HepG2 (cell line): Measurements from ENCODE around the gene PNPLA2. TPM values are rescaled to one million over a fixed set of nuclear protein-coding genes. Genes with fewer than 3 reads are reported as not detected.

Experiments
- BCL6 ChIP-seq: IDR thresholded peaks from 2 replicates; pipeline ENCODE4 v1.6.1; 2016; ENCODE audit warnings: missing genetic modification reagents, missing compliant biosample characterization
- CENPX ChIP-seq: sonication (generic); formaldehyde crosslinking; IDR thresholded peaks from 2 replicates; pipeline ENCODE4 v1.9.0; 2021; ENCODE audit warnings: mild to moderate bottlenecking, missing genetic modification reagents, moderate library complexity
- KDM1A ChIP-seq: IDR thresholded peaks from 2 replicates; pipeline ENCODE4 v1.6.1; 2016; ENCODE audit warnings: missing compliant biosample characterization
- NR2C2 ChIP-seq: sonication (generic); formaldehyde crosslinking; IDR thresholded peaks from 2 replicates; pipeline ENCODE4 v1.4.0; 2020; ENCODE audit warnings: missing genetic modification reagents, mild to moderate bottlenecking, moderate library complexity, borderline replicate concordance
- RELA ChIP-seq: sonication (generic); formaldehyde crosslinking; IDR thresholded peaks from 2 replicates; pipeline ENCODE4 v1.4.0; 2020; ENCODE audit warnings: missing genetic modification reagents
- SAP130 ChIP-seq: IDR thresholded peaks from 2 replicates; pipeline ENCODE4 v1.6.1; 2016; ENCODE audit warnings: low read depth
- SRY ChIP-seq: sonication (generic); formaldehyde crosslinking; IDR thresholded peaks from 2 replicates; pipeline ENCODE4 v1.8.0; 2022; ENCODE audit warnings: mild to moderate bottlenecking, missing genetic modification reagents
- ZNF441 ChIP-seq: sonication (generic); formaldehyde crosslinking; IDR thresholded peaks from 2 replicates; pipeline ENCODE4 v1.7.0; 2021; ENCODE audit warnings: missing genetic modification reagents, borderline replicate concordance
- ZNF484 ChIP-seq: sonication (generic); formaldehyde crosslinking; IDR thresholded peaks from 2 replicates; pipeline ENCODE4 v1.5.1; 2020; ENCODE audit warnings: mild to moderate bottlenecking, low read depth, missing genetic modification reagents, borderline replicate concordance
- ZNF850 ChIP-seq: sonication (generic); formaldehyde crosslinking; conservative IDR thresholded peaks from 2 replicates; pipeline ENCODE4 v1.9.0; 2021; ENCODE audit warnings: mild to moderate bottlenecking, missing genetic modification reagents
- polyA plus RNA-seq, 8 experiments: library from polyadenylated mRNA; depleted of rRNA in 3 of 8; stranded (reverse) in 7 of 8; unstranded in 1 of 8; fragments of >200 nt; fragmentation: Illumina TruSeq in 4 of 8; extraction: Trizol in 4 of 8; gene quantifications; 2 replicates each; pipeline versions ENCODE4 v1.2.1 to v1.2.3, GENCODE V29; 2011 to 2016; ENCODE audit warnings: low read depth in 4 of 8, missing spikeins in 1 of 8, mixed read lengths in 1 of 8; ENCODE audit not compliant: insufficient read depth in 1 of 8
- total RNA-seq, 5 experiments: library from RNA; depleted of rRNA; stranded (reverse); fragments of >200 nt; fragmentation: Illumina TruSeq; extraction: Trizol; gene quantifications; 2 replicates each; pipeline ENCODE4 v1.2.3, GENCODE V29; 2016; ENCODE audit warnings: low read depth in 1 of 5
- TF ChIP-seq, protein P1 (sequence below): sonication (generic); formaldehyde crosslinking; IDR thresholded peaks from 2 replicates; pipeline ENCODE4 v1.4.0; 2020; ENCODE audit warnings: missing genetic modification reagents
- TF ChIP-seq, protein P2 (sequence below): sonication (generic); formaldehyde crosslinking; IDR thresholded peaks from 2 replicates; pipeline ENCODE4 v1.9.0; 2021; ENCODE audit warnings: missing genetic modification reagents, mild to moderate bottlenecking, borderline replicate concordance
- TF ChIP-seq, protein P3 (sequence below): sonication (generic); formaldehyde crosslinking; IDR thresholded peaks from 2 replicates; pipeline ENCODE4 v1.8.1; 2023; ENCODE audit warnings: missing genetic modification reagents, mild to moderate bottlenecking, borderline replicate concordance
- TF ChIP-seq, protein P4 (sequence below): sonication (generic); formaldehyde crosslinking; IDR thresholded peaks from 2 replicates; pipeline ENCODE4 v1.4.0; 2020; ENCODE audit warnings: mild to moderate bottlenecking, missing genetic modification reagents
- TF ChIP-seq, protein P5 (sequence below): sonication (generic); formaldehyde crosslinking; IDR thresholded peaks from 2 replicates; pipeline ENCODE4 v1.9.0; 2022; ENCODE audit warnings: missing genetic modification reagents, mild to moderate bottlenecking, borderline replicate concordance
- TF ChIP-seq, protein P6 (sequence below): sonication (generic); formaldehyde crosslinking; IDR thresholded peaks from 2 replicates; pipeline ENCODE4 v1.5.1; 2020; ENCODE audit warnings: missing genetic modification reagents, mild to moderate bottlenecking, borderline replicate concordance
- TF ChIP-seq, protein P7 (sequence below): sonication (generic); formaldehyde crosslinking; IDR thresholded peaks from 2 replicates; pipeline ENCODE4 v1.4.0; 2020; ENCODE audit warnings: missing genetic modification reagents, borderline replicate concordance

The PNPLA2 gene
- total and polyA plus RNA-seq, 2 of the 13 experiments (the other 11 are each of a cell fraction or from before 2014, with no cell fraction given): 10.5 to 43.2 TPM

DNA sequence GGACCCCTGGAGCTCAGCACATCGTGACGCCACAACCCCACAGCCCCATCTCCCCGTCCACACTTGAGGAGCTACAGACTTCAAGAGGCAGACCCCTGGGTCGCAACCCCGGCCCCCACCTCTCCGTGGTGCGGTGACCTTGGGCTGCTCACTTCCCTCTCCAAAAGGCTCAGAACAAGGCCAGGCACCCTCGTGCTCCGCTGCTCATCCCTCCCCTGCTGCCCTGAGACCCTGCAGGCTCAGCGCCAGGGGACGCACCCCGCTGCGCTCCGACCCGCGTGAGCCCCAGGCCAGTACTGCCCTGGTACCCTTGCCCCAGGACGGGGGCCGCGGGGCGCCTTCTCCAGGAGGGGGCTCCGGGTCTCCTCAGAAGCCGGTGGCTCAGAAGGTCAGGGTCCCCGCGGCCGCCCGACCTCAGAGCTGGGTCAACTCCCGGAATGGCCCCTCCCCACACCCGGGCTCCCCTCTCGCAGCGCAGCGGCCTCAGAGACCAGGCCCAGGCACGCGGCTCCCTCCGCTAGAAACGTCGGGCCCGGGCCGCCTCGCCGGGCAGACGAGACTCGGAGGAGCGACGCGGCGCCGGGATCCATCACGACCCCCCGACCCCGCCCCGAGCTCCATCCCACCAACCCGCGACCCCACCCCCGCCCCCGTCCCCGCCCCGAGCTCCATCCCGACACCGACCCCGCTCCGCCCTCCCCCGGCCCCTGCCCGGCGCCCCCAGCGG lies 42.0 kb upstream of the PNPLA2 start (continued):
- TF ChIP-seq, protein P1, sequence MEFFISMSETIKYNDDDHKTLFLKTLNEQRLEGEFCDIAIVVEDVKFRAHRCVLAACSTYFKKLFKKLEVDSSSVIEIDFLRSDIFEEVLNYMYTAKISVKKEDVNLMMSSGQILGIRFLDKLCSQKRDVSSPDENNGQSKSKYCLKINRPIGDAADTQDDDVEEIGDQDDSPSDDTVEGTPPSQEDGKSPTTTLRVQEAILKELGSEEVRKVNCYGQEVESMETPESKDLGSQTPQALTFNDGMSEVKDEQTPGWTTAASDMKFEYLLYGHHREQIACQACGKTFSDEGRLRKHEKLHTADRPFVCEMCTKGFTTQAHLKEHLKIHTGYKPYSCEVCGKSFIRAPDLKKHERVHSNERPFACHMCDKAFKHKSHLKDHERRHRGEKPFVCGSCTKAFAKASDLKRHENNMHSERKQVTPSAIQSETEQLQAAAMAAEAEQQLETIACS (CRISPR knock-in tag): 0 out of 2 replicates have a peak, but pooled peaks have one; percentile 40
- TF ChIP-seq, protein P2, sequence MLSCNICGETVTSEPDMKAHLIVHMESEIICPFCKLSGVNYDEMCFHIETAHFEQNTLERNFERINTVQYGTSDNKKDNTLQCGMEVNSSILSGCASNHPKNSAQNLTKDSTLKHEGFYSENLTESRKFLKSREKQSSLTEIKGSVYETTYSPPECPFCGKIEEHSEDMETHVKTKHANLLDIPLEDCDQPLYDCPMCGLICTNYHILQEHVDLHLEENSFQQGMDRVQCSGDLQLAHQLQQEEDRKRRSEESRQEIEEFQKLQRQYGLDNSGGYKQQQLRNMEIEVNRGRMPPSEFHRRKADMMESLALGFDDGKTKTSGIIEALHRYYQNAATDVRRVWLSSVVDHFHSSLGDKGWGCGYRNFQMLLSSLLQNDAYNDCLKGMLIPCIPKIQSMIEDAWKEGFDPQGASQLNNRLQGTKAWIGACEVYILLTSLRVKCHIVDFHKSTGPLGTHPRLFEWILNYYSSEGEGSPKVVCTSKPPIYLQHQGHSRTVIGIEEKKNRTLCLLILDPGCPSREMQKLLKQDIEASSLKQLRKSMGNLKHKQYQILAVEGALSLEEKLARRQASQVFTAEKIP (CRISPR knock-in tag): no peak
- TF ChIP-seq RELA (CRISPR knock-in tag): no peak
- TF ChIP-seq SRY (CRISPR knock-in tag): no peak
- TF ChIP-seq NR2C2 (CRISPR knock-in tag): peak; percentile 7; the same call in 1 of the 2 replicates
- TF ChIP-seq, protein P3, sequence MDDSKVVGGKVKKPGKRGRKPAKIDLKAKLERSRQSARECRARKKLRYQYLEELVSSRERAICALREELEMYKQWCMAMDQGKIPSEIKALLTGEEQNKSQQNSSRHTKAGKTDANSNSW (CRISPR knock-in tag): 0 out of 2 replicates have a peak, but pooled peaks have one; percentile 61
- TF ChIP-seq CENPX (CRISPR knock-in tag): no peak
- TF ChIP-seq ZNF850: no peak
- no peak for TF ChIP-seq KDM1A (CRISPR knock-in tag)
- TF ChIP-seq ZNF484 (CRISPR knock-in tag): no peak
- TF ChIP-seq, protein P4, sequence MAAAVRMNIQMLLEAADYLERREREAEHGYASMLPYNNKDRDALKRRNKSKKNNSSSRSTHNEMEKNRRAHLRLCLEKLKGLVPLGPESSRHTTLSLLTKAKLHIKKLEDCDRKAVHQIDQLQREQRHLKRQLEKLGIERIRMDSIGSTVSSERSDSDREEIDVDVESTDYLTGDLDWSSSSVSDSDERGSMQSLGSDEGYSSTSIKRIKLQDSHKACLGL (CRISPR knock-in tag): peak; percentile 3; the same call in 1 of the 2 replicates
- TF ChIP-seq, protein P5, sequence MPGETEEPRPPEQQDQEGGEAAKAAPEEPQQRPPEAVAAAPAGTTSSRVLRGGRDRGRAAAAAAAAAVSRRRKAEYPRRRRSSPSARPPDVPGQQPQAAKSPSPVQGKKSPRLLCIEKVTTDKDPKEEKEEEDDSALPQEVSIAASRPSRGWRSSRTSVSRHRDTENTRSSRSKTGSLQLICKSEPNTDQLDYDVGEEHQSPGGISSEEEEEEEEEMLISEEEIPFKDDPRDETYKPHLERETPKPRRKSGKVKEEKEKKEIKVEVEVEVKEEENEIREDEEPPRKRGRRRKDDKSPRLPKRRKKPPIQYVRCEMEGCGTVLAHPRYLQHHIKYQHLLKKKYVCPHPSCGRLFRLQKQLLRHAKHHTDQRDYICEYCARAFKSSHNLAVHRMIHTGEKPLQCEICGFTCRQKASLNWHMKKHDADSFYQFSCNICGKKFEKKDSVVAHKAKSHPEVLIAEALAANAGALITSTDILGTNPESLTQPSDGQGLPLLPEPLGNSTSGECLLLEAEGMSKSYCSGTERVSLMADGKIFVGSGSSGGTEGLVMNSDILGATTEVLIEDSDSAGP (CRISPR knock-in tag): no peak
- no peak for TF ChIP-seq BCL6
- TF ChIP-seq ZNF441 (CRISPR knock-in tag): no peak
- peak; percentile 33 for TF ChIP-seq SAP130 (CRISPR knock-in tag)
- TF ChIP-seq, protein P6, sequence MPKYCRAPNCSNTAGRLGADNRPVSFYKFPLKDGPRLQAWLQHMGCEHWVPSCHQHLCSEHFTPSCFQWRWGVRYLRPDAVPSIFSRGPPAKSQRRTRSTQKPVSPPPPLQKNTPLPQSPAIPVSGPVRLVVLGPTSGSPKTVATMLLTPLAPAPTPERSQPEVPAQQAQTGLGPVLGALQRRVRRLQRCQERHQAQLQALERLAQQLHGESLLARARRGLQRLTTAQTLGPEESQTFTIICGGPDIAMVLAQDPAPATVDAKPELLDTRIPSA (CRISPR knock-in tag): no peak
- TF ChIP-seq, protein P7, sequence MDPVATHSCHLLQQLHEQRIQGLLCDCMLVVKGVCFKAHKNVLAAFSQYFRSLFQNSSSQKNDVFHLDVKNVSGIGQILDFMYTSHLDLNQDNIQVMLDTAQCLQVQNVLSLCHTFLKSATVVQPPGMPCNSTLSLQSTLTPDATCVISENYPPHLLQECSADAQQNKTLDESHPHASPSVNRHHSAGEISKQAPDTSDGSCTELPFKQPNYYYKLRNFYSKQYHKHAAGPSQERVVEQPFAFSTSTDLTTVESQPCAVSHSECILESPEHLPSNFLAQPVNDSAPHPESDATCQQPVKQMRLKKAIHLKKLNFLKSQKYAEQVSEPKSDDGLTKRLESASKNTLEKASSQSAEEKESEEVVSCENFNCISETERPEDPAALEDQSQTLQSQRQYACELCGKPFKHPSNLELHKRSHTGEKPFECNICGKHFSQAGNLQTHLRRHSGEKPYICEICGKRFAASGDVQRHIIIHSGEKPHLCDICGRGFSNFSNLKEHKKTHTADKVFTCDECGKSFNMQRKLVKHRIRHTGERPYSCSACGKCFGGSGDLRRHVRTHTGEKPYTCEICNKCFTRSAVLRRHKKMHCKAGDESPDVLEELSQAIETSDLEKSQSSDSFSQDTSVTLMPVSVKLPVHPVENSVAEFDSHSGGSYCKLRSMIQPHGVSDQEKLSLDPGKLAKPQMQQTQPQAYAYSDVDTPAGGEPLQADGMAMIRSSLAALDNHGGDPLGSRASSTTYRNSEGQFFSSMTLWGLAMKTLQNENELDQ (CRISPR knock-in tag): no peak
